Measurements from ENCODE around the gene KNTC1.
"Not testable (repeated sequence)": the region's sequence is repeated elsewhere in the genome, so short reads cannot be mapped to it uniquely, and the experiment has no call there.

The KNTC1 gene

GRCh38 chr12:122569288-122569687 lies 42.2 kb downstream of the KNTC1 start:
- DNase-seq = no peak

GRCh38 chr12:122570006-122570405 lies 43.0 kb downstream of the KNTC1 start:
- not testable (repeated sequence) for DNase-seq

- DNase-seq = no peak
Observed at GRCh38 chr12:122571821-122572220, 44.8 kb downstream of the KNTC1 start.

DNA sequence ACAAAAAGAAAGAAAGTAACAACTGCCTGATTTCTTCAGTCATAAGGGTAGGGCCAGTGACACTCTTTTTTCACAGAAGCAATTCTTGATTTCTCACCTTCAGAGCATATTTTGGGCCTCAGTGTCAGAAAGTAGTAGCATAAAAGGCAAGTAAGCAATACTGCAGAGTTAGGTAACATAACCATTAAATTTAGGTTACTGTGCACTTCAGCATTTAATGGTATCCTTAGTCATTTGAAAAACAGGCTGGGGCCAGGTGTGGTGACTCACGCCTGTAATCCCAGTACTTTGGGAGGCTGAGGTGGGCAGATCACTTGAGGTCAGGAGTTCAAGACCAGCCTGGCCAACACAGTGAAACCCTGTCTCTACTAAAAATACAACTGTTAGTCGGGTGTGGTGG lies 56.2 kb downstream of the KNTC1 start:
- DNase-seq = not testable (repeated sequence)

DNA sequence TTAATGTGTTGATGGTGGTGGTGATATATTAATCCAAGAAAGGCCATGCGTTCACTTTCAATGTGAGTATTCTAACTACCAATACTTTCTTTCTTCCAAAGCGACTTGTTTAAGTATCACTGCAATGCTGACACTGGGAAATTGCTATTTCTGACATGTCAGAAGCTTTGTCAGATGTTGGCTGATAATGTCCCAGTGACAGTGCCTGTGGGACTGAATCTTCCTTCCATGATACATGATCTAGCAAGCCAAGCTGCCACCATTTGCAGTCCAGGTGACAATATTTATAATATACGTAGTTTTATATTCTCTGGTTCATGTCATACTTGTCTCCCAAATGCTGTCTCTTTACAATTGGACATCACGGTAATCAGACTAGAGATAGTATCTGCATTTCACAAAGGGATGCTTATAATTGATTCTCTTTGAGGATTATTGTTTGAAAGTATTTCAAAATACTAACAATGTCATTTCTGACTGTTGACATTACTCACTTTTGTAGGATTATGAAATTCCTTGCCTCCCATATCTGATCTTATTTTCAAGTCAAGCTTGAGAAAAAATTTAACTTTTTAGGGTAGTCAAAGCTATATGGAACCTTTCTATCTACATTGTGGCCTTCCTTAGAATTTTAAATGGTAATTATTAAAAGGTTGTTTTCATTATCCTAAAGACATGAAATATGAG lies 57.3 kb downstream of the KNTC1 start:
- no peak for DNase-seq

GRCh38 chr12:122590990-122591389 lies 63.9 kb downstream of the KNTC1 start:
- DNase-seq = no peak

- not testable (repeated sequence) for DNase-seq
Observed at GRCh38 chr12:122591966-122592365, 64.9 kb downstream of the KNTC1 start.

GRCh38 chr12:122592543-122592942 lies 65.5 kb downstream of the KNTC1 start:
- DNase-seq = not testable (repeated sequence)

DNA sequence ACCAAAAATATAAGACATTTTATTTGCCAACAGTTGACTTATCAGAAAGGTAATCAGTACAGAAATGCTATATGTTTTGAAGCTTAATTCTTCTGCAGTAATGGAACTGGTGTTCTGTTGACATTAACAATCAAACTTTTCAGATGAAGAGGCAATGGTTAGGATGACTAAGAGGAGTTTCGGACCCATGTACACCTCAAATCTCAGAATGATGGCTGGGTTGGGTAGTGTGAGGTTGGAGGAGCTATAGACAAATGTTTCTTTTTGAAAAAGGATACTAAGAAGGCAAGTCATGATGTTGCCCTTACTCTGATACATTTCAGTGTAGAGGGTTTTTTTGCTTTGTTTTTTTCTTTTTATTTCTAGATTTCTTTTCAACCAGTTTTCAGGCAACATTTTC lies 66.9 kb downstream of the KNTC1 start:
- DNase-seq = no peak

GRCh38 chr12:122596838-122597237 lies 69.8 kb downstream of the KNTC1 start:
- no peak for DNase-seq

DNA sequence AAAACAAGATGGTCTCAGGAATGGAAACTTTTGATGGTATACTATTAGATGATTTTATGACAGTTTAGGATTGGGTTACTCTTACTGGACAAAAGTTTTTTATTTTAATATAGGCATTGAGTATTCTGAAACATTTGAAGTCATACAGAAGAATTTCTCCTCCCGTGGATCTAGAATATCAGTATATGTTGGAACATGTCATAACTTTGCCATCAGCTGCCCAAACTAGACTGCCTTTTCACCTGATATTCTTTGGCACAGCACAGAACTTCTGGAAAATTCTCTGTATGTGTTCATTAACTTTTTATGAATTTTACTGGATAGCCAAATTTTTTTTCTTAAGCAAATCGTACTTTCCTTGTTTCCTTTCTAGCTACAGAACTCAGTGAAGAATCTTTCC lies 75.4 kb downstream of the KNTC1 start:
- no peak for DNase-seq

GRCh38 chr12:122604993-122605392 lies 77.9 kb downstream of the KNTC1 start:
- DNase-seq = no peak

- no peak for DNase-seq
Observed at GRCh38 chr12:122609732-122610131, 82.7 kb downstream of the KNTC1 start.

DNA sequence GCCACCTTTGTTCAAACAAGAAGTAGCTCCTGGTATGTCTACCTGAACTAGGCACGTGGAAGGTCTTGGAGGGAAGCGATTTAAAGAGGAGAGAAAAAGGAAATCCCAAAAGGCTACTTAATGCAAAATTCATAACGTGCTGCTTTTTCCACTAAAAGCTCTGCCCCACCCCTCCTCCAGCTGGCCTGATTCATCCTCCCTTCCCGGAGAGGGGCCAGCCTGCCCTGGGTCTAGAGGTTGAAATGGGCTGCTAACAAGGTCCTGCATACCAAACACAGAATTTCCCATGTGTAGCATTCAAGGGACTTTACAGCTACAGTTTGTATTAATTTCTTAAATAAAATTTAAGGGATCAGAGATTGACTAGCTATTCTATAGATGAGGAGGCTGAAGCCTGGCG lies 83.2 kb downstream of the KNTC1 start:
- DNase-seq = no peak

DNA sequence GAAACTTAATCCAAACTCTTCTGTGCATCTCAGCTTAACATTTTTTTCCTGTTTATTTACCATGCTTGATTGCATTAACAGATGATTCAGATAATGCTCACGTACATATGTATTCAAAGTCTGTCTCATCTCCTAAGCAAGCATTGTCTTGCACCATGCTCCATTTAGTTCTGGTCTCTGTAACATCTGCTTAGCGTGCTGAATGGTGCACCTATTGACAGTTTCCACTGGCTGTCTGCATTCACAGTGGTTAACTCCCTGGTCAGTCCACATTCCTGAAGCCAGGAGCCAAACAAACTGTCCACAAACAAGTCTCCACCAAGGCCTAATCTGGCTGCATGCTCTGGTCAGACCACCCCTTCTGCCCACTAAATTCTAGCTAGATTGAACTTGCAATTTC lies 83.9 kb downstream of the KNTC1 start:
- no peak for DNase-seq

DNA sequence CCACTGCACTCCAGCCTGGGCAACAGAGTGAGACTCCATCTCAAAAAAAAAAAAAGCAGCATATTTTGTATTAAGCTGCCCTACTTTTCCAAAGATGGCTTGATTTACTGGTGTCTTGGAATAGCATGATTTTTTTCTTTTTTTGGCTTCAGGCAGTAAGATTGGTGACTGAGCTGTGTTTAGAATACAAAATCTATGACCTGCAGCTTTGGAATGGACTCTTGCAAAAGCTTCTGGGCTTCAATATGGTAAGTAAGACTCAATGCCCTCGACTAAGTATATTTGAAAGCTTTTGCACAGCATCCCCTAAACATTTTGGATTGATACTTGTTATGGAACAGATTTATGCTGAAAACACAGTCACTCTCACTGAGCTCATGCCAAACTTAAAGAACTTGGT lies 87.8 kb downstream of the KNTC1 start:
- no peak for DNase-seq

GRCh38 chr12:122615780-122616179 lies 88.7 kb downstream of the KNTC1 start:
- no peak for DNase-seq

- no peak for DNase-seq
Observed at GRCh38 chr12:122635471-122635870, 108.4 kb downstream of the KNTC1 start.

- no peak for DNase-seq
Observed at GRCh38 chr12:122643207-122643805, 116.3 kb downstream of the KNTC1 start.

DNA sequence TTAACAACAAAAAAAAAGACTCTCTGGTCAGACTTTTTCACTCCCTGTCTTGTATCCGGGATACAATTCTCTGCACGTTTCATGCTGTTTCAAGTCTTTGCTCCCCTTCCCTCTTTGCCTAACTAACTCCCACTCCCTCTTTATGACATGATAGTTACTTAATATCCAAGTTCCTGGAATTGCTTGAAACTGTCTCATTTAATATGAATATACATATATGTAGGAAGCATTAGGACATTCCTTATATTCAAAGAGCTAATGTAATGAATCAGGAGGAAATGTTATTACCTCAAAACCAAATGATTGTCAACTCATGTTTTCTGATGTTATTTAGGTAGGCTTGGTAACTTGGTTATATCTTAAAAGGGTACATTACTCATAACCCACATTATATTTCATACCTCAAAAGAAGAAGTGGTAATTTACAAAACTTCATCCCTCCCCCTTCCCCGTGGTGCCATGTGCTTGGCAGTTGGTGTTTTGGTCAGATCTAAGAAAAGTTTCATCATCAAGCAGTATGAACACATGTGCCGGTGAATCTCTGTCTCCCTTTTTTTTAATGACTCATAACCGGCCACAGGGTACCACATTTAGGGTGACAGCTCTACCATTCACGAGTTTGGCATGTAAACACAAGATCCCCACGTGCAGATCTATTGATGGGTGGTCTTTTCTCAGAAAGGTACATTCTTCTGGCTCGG lies 119.6 kb downstream of the KNTC1 start:
- DNase-seq = no peak

GRCh38 chr12:122651520-122652224 lies 124.6 kb downstream of the KNTC1 start:
- DNase-seq = no peak

DNA sequence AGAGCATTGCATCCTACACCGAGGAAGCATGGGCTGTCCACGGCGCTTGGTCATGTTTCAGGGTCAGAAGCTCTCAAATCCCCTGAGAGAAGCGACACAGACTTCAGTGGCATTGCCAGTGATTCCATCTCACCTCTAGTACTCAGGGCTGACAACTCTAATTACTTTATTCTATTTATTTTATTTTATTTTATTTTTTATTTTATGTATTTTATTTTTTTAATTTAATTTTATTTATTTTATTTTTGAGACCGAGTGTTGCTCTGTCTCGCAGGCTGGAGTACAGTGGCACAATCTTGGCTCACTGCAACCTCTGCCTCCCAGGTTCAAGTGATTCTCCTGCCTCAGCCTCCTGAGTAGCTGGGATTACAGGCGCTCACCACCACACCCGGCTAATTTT lies 126.2 kb downstream of the KNTC1 start:
- not testable (repeated sequence) for DNase-seq

GRCh38 chr12:122656298-122656697 lies 129.2 kb downstream of the KNTC1 start:
- no peak for DNase-seq

DNA sequence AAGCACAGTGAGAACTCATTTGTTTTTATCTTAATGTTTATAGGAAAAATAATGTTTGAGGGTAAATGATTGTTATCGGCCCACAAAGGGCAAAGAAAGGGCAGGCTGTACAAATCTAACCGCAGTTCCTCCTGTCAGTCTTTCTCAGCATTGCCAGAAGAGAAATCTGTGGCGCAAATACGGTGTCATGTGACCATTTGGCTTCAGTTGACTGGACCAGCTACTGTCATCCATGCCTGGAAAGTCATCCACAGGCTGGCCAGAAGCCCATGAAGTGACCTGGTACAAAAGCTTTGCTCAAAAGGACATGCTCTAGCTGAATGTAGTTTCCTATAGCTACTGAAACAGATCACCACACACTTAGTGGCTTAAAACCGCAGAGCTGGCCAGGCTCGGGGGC lies 132.5 kb downstream of the KNTC1 start:
- no peak for DNase-seq
